ENCODE data around the gene MCMBP. TPM values are rescaled to one million over a fixed set of nuclear protein-coding genes. Genes with fewer than 3 reads are reported as not detected.

Gene MCMBP
- total RNA-seq, 1 experiment from 2014 or later: 148 TPM

- POLR2A ChIA-PET: no interaction called here
- no peak for TF ChIP-seq EZH2phosphoT487 (IDR thresholded peaks at IDR 0.05; ENCODE audit: borderline replicate concordance)
- no peak for TF ChIP-seq SIN3A (IDR thresholded peaks at IDR 0.05; ENCODE audit: low read depth)
- TF ChIP-seq FOSL1 (IDR thresholded peaks at IDR 0.05; ENCODE audit: low read depth): no peak
- TF ChIP-seq MAX (IDR thresholded peaks at IDR 0.05): no peak
- TF ChIP-seq ATF3 (IDR thresholded peaks at IDR 0.05): no peak
- TF ChIP-seq REST (IDR thresholded peaks at IDR 0.05; ENCODE audit: low read depth): no peak
- no peak for TF ChIP-seq ZBTB33 (IDR thresholded peaks at IDR 0.05; ENCODE audit: extremely low read depth, insufficient replicate concordance, low read length)
- TF ChIP-seq TCF7L2 (IDR thresholded peaks at IDR 0.05; ENCODE audit: borderline replicate concordance, extremely low read depth, insufficient read depth, insufficient read length): no peak
- TF ChIP-seq JUND (IDR thresholded peaks at IDR 0.05): no peak
- TF ChIP-seq RAD21 (IDR thresholded peaks at IDR 0.05; ENCODE audit: low read depth): no peak
- TF ChIP-seq EGR1 (IDR thresholded peaks at IDR 0.05; ENCODE audit: low read depth): no peak
- no peak for TF ChIP-seq POLR2A (IDR thresholded peaks at IDR 0.05; ENCODE audit: borderline replicate concordance, extremely low read depth, insufficient read depth, insufficient read length)
Observed at GRCh38 chr10:119910689-119911088, 38.0 kb upstream of the MCMBP start.

More at GRCh38 chr10:119910689-119911088, 38.0 kb upstream of the MCMBP start:
- Histone ChIP-seq H3K9me2 (ENCODE audit: insufficient read depth) (no peaks in the 10 kb centered on the region), H3K36me3 (ENCODE audit: control insufficient read depth in 1 of 2, insufficient read depth in 2 of 2, low read length in 2 of 2) (peaks cover 63 to 65% of the 10 kb centered on the region in 2 experiments), H2AFZ (ENCODE audit: low read depth, low read length, poor library complexity, severe bottlenecking) (no peak overlapping the region), H3K4me1 (ENCODE audit: control insufficient read depth in 1 of 2, insufficient read depth in 2 of 2, low read length in 2 of 2) (no peaks in the 10 kb centered on the region), H3K79me2 (ENCODE audit: insufficient read depth, low read length) (peaks cover 20% of the 10 kb centered on the region; the same call in 1 of the 2 replicates), H4K20me1 (ENCODE audit: insufficient read depth) (no peaks in the 10 kb centered on the region), H3K9me3 (ENCODE audit: control insufficient read depth in 1 of 2, insufficient read depth in 1 of 2, low read depth in 1 of 2, low read length in 2 of 2) (no peaks in the 10 kb centered on the region), H3K27ac (ENCODE audit: low read depth, low read length) (no peak overlapping the region), H3K4me3 (replicated peaks in 1 of 2; ENCODE audit: low read depth in 1 of 2, low read length in 2 of 2) (no peak overlapping the region), H3K27me3 (ENCODE audit: insufficient read depth, low read length) (no peaks in the 10 kb centered on the region), H3K9ac (ENCODE audit: low read length) (no peak overlapping the region), H3K4me2 (ENCODE audit: low read length) (no peak overlapping the region)
- ATAC-seq (no peak), DNase-seq (ENCODE audit: low read depth, low spot score) (no peak)
- intact Hi-C loops (cut with micrococcal nuclease): no loop called here
- ChIA-PET CTCF (no interaction called here), RAD21 (ENCODE audit: low non-redundant PET in 1 of 2, low total read pairs in 2 of 2, uncharacterized antibody in 2 of 2, unreplicated experiment in 2 of 2) (no interaction called here)
- no TSS peak for BruUV-seq (replicated peaks)
